ENCODE results near the gene TMEM267. TPM values are rescaled to one million over a fixed set of nuclear protein-coding genes. Genes with fewer than 3 reads are reported as not detected.

The TMEM267 gene
- total RNA-seq, 2 experiments from 2014 or later, result 13.9 to 17.8 TPM

DNA sequence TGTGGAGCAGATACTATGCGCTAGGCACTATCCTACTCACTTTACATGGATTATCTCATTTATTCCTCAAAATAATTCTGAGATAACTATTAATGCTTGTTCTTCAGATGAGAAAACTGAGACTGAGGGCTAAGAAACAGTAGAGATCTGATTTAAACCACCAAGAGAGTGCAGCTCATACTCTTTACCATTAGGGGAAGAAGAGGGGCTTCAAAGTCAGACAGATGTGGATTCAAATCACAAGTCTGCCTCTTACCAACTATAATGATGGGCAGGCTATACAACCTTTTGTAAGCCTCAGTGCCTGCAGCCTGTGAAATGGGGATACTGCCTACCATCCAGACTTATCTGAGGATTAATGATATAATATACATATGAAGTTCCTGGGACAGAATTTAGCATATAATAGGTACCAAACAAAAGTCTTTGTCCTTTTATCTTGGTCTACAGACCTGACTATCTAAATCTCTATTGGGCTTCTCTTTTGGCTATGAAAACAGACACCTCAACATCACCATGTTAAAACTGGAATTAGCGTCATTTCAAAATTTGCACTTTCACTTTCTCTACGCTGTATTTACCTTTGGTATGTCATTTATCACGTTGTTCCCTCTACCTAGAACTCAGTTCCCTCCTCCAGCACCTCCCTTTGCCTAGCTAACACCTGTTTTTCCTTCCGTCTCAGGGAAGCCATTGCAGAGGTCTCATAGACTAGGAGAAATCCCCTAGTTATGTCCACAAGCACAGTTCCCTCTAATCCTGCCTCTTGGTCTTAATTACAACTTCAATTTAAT, 13.8 kb upstream of the TMEM267 start:
- CTCF ChIA-PET (ENCODE audit: unreplicated experiment), result interaction anchor here (0.6 kb wide), 1 partner anchor 16 kb away, joined by 3 read pairs; no protein-coding TSS in a partner anchor
- H4K20me1 ChIP-seq (ENCODE audit: insufficient read depth, low read length), result no peaks in the 10 kb centered on the region
- H3K4me1 ChIP-seq (ENCODE audit: insufficient read depth, low read length, poor library complexity, severe bottlenecking), result no peaks in the 10 kb centered on the region
- POLR2A ChIA-PET, result interaction anchor here (1.1 to 1.8 kb wide), 2 partner anchors 8 to 13 kb away, joined by 6 to 8 read pairs; partner anchors contain the start of gene TMEM267
- no TSS peak for BruUV-seq (replicated peaks)
- intact Hi-C loops (cut with micrococcal nuclease; ENCODE audit: unreplicated experiment), result no loop called here
- no peaks in the 10 kb centered on the region for H3K9me2 ChIP-seq (ENCODE audit: insufficient read depth, low read length)
- no peak overlapping the region for H3K27ac ChIP-seq (ENCODE audit: low read depth, low read length, poor library complexity, severe bottlenecking)
- H3K79me2 ChIP-seq (ENCODE audit: insufficient read depth, low read depth, low read length), result no peaks in the 10 kb centered on the region
- DNase-seq (ENCODE audit: low spot score), result no peak
- no peak overlapping the region for H3K4me2 ChIP-seq (ENCODE audit: low read length)
- TF ChIP-seq, protein P1, sequence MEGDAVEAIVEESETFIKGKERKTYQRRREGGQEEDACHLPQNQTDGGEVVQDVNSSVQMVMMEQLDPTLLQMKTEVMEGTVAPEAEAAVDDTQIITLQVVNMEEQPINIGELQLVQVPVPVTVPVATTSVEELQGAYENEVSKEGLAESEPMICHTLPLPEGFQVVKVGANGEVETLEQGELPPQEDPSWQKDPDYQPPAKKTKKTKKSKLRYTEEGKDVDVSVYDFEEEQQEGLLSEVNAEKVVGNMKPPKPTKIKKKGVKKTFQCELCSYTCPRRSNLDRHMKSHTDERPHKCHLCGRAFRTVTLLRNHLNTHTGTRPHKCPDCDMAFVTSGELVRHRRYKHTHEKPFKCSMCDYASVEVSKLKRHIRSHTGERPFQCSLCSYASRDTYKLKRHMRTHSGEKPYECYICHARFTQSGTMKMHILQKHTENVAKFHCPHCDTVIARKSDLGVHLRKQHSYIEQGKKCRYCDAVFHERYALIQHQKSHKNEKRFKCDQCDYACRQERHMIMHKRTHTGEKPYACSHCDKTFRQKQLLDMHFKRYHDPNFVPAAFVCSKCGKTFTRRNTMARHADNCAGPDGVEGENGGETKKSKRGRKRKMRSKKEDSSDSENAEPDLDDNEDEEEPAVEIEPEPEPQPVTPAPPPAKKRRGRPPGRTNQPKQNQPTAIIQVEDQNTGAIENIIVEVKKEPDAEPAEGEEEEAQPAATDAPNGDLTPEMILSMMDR (conservative IDR thresholded peaks at IDR 0.05; ENCODE audit: low read length), result no peak
- no peak for TF ChIP-seq EZH2phosphoT487 (IDR thresholded peaks at IDR 0.05; ENCODE audit: borderline replicate concordance, low read depth, low read length)
- no peak overlapping the region for H3K4me3 ChIP-seq (ENCODE audit: low read depth, low read length, poor library complexity, severe bottlenecking)
- no peak overlapping the region for H2AFZ ChIP-seq (ENCODE audit: low read length)
- peaks cover 49% of the 10 kb centered on the region for H3K36me3 ChIP-seq (ENCODE audit: insufficient read depth, low read length)
- H3K9me3 ChIP-seq (ENCODE audit: low read length), result no peaks in the 10 kb centered on the region

- Histone ChIP-seq H3K4me2 (ENCODE audit: low read length) (no peak overlapping the region), H3K36me3 (ENCODE audit: insufficient read depth, low read length) (peaks cover 77% of the 10 kb centered on the region), H3K9me3 (ENCODE audit: low read length) (no peaks in the 10 kb centered on the region), H3K4me1 (ENCODE audit: insufficient read depth, low read length, poor library complexity, severe bottlenecking) (no peaks in the 10 kb centered on the region), H2AFZ (ENCODE audit: low read length) (no peak overlapping the region), H3K27ac (ENCODE audit: low read depth, low read length, poor library complexity, severe bottlenecking) (no peak overlapping the region), H3K79me2 (ENCODE audit: insufficient read depth, low read depth, low read length) (no peaks in the 10 kb centered on the region), H4K20me1 (ENCODE audit: insufficient read depth, low read length) (no peaks in the 10 kb centered on the region), H3K4me3 (ENCODE audit: low read depth, low read length, poor library complexity, severe bottlenecking) (no peak overlapping the region), H3K9me2 (ENCODE audit: insufficient read depth, low read length) (no peaks in the 10 kb centered on the region)
- CTCF ChIA-PET (ENCODE audit: unreplicated experiment), result no interaction called here
- no peak for DNase-seq (ENCODE audit: low spot score)
- intact Hi-C loops (cut with micrococcal nuclease; ENCODE audit: unreplicated experiment), result no loop called here
- POLR2A ChIA-PET, result interaction anchor here (0.9 kb wide), 1 partner anchor 9 kb away, joined by 4 read pairs; no protein-coding TSS in a partner anchor
- no peak for TF ChIP-seq EZH2phosphoT487 (IDR thresholded peaks at IDR 0.05; ENCODE audit: borderline replicate concordance, low read depth, low read length)
- TF ChIP-seq, protein P1 (conservative IDR thresholded peaks at IDR 0.05; ENCODE audit: low read length), result no peak
- no TSS peak for BruUV-seq (replicated peaks)
Observed at GRCh38 chr5:43491326-43491725, 7.7 kb upstream of the TMEM267 start.

DNA sequence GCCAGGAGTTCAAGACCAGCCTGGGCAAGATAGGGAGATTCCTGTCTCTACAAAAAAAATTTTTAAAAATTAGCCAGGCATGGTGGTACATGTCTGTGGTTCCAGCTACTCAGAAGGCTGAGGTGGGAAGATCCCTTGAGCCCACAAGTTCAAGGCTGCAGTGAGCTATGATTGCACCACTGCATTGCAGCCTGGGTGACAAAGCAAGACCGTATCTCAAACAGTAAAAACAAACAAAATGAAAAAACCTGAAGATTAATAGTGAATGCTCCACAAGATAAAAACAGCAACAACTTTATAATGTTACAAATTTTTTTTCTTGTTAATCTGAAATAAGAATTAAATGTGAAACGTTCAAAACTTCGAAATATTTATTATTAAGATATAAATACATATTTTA, 2.7 kb upstream of the TMEM267 start:
- Histone ChIP-seq H3K27ac (ENCODE audit: low read depth, low read length, poor library complexity, severe bottlenecking) (no peak overlapping the region), H3K36me3 (ENCODE audit: insufficient read depth, low read length) (peaks cover 48% of the 10 kb centered on the region), H3K9me3 (ENCODE audit: low read length) (no peaks in the 10 kb centered on the region), H3K79me2 (ENCODE audit: insufficient read depth, low read depth, low read length) (peaks cover 19% of the 10 kb centered on the region; the same call in 1 of the 2 replicates), H2AFZ (ENCODE audit: low read length) (no peak overlapping the region), H3K9me2 (ENCODE audit: insufficient read depth, low read length) (no peaks in the 10 kb centered on the region), H3K4me3 (ENCODE audit: low read depth, low read length, poor library complexity, severe bottlenecking) (no peak overlapping the region), H3K4me2 (ENCODE audit: low read length) (no peak overlapping the region), H3K4me1 (ENCODE audit: insufficient read depth, low read length, poor library complexity, severe bottlenecking) (peaks cover 27% of the 10 kb centered on the region), H4K20me1 (ENCODE audit: insufficient read depth, low read length) (no peaks in the 10 kb centered on the region)
- CTCF ChIA-PET (ENCODE audit: unreplicated experiment), result no interaction called here
- DNase-seq (ENCODE audit: low spot score), result no peak
- BruUV-seq (replicated peaks), result no TSS peak
- no peak for TF ChIP-seq EZH2phosphoT487 (IDR thresholded peaks at IDR 0.05; ENCODE audit: borderline replicate concordance, low read depth, low read length)
- TF ChIP-seq, protein P1 (conservative IDR thresholded peaks at IDR 0.05; ENCODE audit: low read length), result no peak
- POLR2A ChIA-PET, result interaction anchor here (1.1 to 3.4 kb wide), 5 partner anchors 18 to 365 kb away, joined by 3 to 38 read pairs (median 5); partner anchors contain the start of gene C5orf34
- intact Hi-C loops (cut with micrococcal nuclease; ENCODE audit: unreplicated experiment), result loop anchor here (10.0 kb wide), 1 partner anchor 492 kb away; no protein-coding TSS in a partner anchor
